HEK293 (cell line): ENCODE measurements around the gene CIRBP.

Source experiments
- FEZF1 ChIP-seq: fragments of 450-650 bp; formaldehyde crosslinking; IDR thresholded peaks from 2 replicates; pipeline ENCODE4 v1.5.1; 2016; ENCODE audit warnings: missing biosample characterization, missing genetic modification characterization
- HOXA7 ChIP-seq: sonication (generic); formaldehyde crosslinking; IDR thresholded peaks from 2 replicates; pipeline ENCODE4 v1.8.1; 2022; ENCODE audit warnings: missing genetic modification reagents, borderline replicate concordance
- IKZF3 ChIP-seq: fragments of 450-650 bp; IDR thresholded peaks from 2 replicates; pipeline ENCODE4 v1.5.0; 2018; ENCODE audit warnings: missing biosample characterization, mild to moderate bottlenecking, missing genetic modification characterization, moderate library complexity
- KLF16 ChIP-seq: fragments of 450-650 bp; formaldehyde crosslinking; IDR thresholded peaks from 2 replicates; pipeline ENCODE4 v1.5.1; 2017; ENCODE audit warnings: missing biosample characterization, missing genetic modification characterization
- KLF7 ChIP-seq: fragments of 450-650 bp; formaldehyde crosslinking; IDR thresholded peaks from 2 replicates; pipeline ENCODE4 v1.5.1; 2016; ENCODE audit warnings: missing biosample characterization, missing genetic modification characterization, borderline replicate concordance
- RBAK ChIP-seq: fragments of 450-650 bp; formaldehyde crosslinking; IDR thresholded peaks from 2 replicates; pipeline ENCODE4 v1.5.1; 2016; ENCODE audit warnings: missing biosample characterization, missing genetic modification characterization
- SALL2 ChIP-seq: fragments of 450-650 bp; formaldehyde crosslinking; IDR thresholded peaks from 2 replicates; pipeline ENCODE4 v1.5.0; 2017; ENCODE audit warnings: missing biosample characterization, mild to moderate bottlenecking, missing genetic modification characterization, borderline replicate concordance
- SCRT2 ChIP-seq: fragments of 450-650 bp; formaldehyde crosslinking; IDR thresholded peaks from 2 replicates; pipeline ENCODE4 v1.5.1; 2016; ENCODE audit warnings: missing biosample characterization, missing genetic modification characterization
- SP2 ChIP-seq: fragments of 450-650 bp; formaldehyde crosslinking; IDR thresholded peaks from 2 replicates; pipeline ENCODE4 v1.5.1; 2016; ENCODE audit warnings: missing biosample characterization, missing genetic modification characterization
- ZBTB1 ChIP-seq: fragments of 450-650 bp; formaldehyde crosslinking; IDR thresholded peaks from 2 replicates; pipeline ENCODE4 v1.5.1; 2016; ENCODE audit warnings: missing biosample characterization, missing genetic modification characterization
- ZBTB49 ChIP-seq: fragments of 450-650 bp; formaldehyde crosslinking; IDR thresholded peaks from 2 replicates; pipeline ENCODE4 v1.5.1; 2016; ENCODE audit warnings: missing biosample characterization, missing genetic modification characterization, low read depth
- ZBTB7A ChIP-seq: fragments of 450-650 bp; formaldehyde crosslinking; IDR thresholded peaks from 2 replicates; pipeline ENCODE4 v1.5.1; 2016; ENCODE audit warnings: low read depth, missing biosample characterization, missing genetic modification characterization
- ZFHX2 ChIP-seq: fragments of 450-650 bp; formaldehyde crosslinking; conservative IDR thresholded peaks from 2 replicates; pipeline ENCODE4 v1.5.1; 2016; ENCODE audit warnings: missing biosample characterization, missing genetic modification characterization
- ZFP69B ChIP-seq: fragments of 450-650 bp; formaldehyde crosslinking; IDR thresholded peaks from 2 replicates; pipeline ENCODE4 v1.5.1; 2016; ENCODE audit warnings: missing biosample characterization, missing genetic modification characterization
- ZNF112 ChIP-seq: fragments of 450-650 bp; formaldehyde crosslinking; IDR thresholded peaks from 2 replicates; pipeline ENCODE4 v1.5.0; 2017; ENCODE audit warnings: missing biosample characterization, missing genetic modification characterization
- ZNF19 ChIP-seq: fragments of 450-650 bp; formaldehyde crosslinking; IDR thresholded peaks from 2 replicates; pipeline ENCODE4; 2016; ENCODE audit warnings: missing biosample characterization, missing genetic modification characterization, low read depth
- ZNF2 ChIP-seq: fragments of 450-650 bp; formaldehyde crosslinking; IDR thresholded peaks from 2 replicates; pipeline ENCODE4 v1.5.1; 2016; ENCODE audit warnings: missing biosample characterization, missing genetic modification characterization
- ZNF26 ChIP-seq: fragments of 450-650 bp; formaldehyde crosslinking; IDR thresholded peaks from 2 replicates; pipeline ENCODE4 v1.5.1; 2016; ENCODE audit warnings: missing biosample characterization, missing genetic modification characterization
- ZNF274 ChIP-seq, 2 experiments: fragments of 200-500 bp in 1 of 2; fragments of 450-650 bp in 1 of 2; sonication (Bioruptor generic) in 1 of 2; formaldehyde crosslinking in 1 of 2; IDR thresholded peaks; 2 replicates each; pipeline versions ENCODE4 v1.5.1 to v1.6.1; 2014 to 2016; ENCODE audit warnings: borderline replicate concordance in 1 of 2, inconsistent platforms in 1 of 2, low read length in 1 of 2, missing biosample characterization in 1 of 2, missing genetic modification characterization in 1 of 2
- ZNF37A ChIP-seq: fragments of 450-650 bp; IDR thresholded peaks from 2 replicates; pipeline ENCODE4 v1.5.1; 2018; ENCODE audit warnings: missing biosample characterization, missing genetic modification characterization
- ZNF391 ChIP-seq: fragments of 450-650 bp; formaldehyde crosslinking; IDR thresholded peaks from 2 replicates; pipeline ENCODE4 v1.5.1; 2016; ENCODE audit warnings: low read depth, missing biosample characterization, missing genetic modification characterization, borderline replicate concordance
- ZNF48 ChIP-seq: fragments of 450-650 bp; formaldehyde crosslinking; IDR thresholded peaks from 2 replicates; pipeline ENCODE4 v1.5.1; 2016; ENCODE audit warnings: missing biosample characterization, missing genetic modification characterization
- ZNF510 ChIP-seq: fragments of 450-650 bp; formaldehyde crosslinking; IDR thresholded peaks from 2 replicates; pipeline ENCODE4 v1.5.1; 2018; ENCODE audit warnings: mild to moderate bottlenecking, missing genetic modification characterization, missing biosample characterization; ENCODE audit not compliant: insufficient replicate concordance
- ZNF548 ChIP-seq: fragments of 450-650 bp; formaldehyde crosslinking; IDR thresholded peaks from 2 replicates; pipeline ENCODE4 v1.5.1; 2016; ENCODE audit warnings: missing biosample characterization, missing genetic modification characterization
- ZNF560 ChIP-seq: fragments of 450-650 bp; formaldehyde crosslinking; IDR thresholded peaks from 2 replicates; pipeline ENCODE4 v1.5.1; 2017; ENCODE audit warnings: missing biosample characterization, missing genetic modification characterization, borderline replicate concordance
- ZNF571 ChIP-seq: fragments of 450-650 bp; formaldehyde crosslinking; IDR thresholded peaks from 2 replicates; pipeline ENCODE4 v1.5.0; 2017; ENCODE audit warnings: missing biosample characterization, missing genetic modification characterization
- ZNF585B ChIP-seq: fragments of 450-650 bp; formaldehyde crosslinking; IDR thresholded peaks from 2 replicates; pipeline ENCODE4 v1.5.1; 2016; ENCODE audit warnings: missing biosample characterization, missing genetic modification characterization
- ZNF596 ChIP-seq: fragments of 450-650 bp; IDR thresholded peaks from 2 replicates; pipeline ENCODE4 v1.5.0; 2018; ENCODE audit warnings: missing biosample characterization, mild to moderate bottlenecking, missing genetic modification characterization, moderate library complexity
- ZNF600 ChIP-seq: fragments of 450-650 bp; formaldehyde crosslinking; IDR thresholded peaks from 2 replicates; pipeline ENCODE4 v1.5.1; 2016; ENCODE audit warnings: missing biosample characterization, missing genetic modification characterization
- ZSCAN23 ChIP-seq: fragments of 450-650 bp; formaldehyde crosslinking; IDR thresholded peaks from 2 replicates; pipeline ENCODE4 v1.5.1; 2016; ENCODE audit warnings: missing biosample characterization, missing genetic modification characterization
- ZXDB ChIP-seq: fragments of 450-650 bp; formaldehyde crosslinking; IDR thresholded peaks from 2 replicates; pipeline ENCODE4 v1.5.1; 2016; ENCODE audit warnings: missing biosample characterization, missing genetic modification characterization
- TF ChIP-seq, protein P1 (sequence below): fragments of 450-650 bp; formaldehyde crosslinking; IDR thresholded peaks from 2 replicates; pipeline ENCODE4 v1.5.1; 2016; ENCODE audit warnings: missing biosample characterization, missing genetic modification characterization
- TF ChIP-seq, protein P2 (sequence below): fragments of 450-650 bp; formaldehyde crosslinking; IDR thresholded peaks from 2 replicates; pipeline ENCODE4 v1.5.1; 2016; ENCODE audit warnings: missing biosample characterization, missing genetic modification characterization

CIRBP gene

DNA sequence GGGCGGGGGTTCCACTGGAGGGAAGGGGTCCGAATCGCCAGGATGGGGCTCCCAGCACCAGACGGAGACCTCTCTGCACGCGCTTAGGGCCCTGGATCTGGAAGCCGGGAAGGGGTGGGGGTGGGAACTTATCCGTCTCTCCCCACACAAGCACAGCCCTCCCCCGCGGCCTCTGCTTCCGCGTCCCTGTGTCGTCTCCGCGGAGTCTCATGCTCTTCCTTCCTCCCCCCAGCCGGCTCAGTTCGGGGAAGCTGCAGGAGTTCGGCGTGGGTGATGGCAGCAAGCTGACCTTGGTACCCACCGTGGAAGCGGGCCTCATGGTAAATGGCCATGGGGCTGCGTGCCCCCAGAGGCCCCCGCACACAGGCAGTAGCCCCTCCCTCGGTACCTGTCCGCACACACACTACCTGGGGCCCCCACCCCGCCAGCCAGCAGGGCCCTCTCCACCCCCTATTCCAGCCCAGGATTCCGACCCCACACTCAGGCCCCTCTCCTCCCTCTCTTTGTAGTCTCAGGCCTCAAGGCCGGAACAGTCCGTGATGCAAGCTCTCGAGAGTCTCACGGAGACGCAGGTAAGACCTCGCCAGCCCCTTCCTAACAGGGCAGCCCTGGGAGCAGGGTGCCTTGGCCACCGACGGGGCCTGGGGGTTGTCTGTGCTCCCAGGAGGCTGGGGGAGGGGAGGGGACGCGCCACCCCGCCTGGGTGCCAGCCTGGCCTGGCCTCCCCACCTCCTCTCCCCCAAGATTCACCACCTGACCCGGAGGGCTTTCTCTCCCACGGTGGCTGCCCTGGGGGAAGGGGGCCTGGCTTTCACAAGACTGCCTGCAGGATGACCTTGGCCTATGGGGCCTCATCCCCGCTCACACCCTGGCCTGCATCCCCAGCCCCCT lies 17.6 kb upstream of the CIRBP start (continued):
- TF ChIP-seq RBAK (tag by site-specific recombination) (no peak), ZNF548 (no peak), ZBTB7A (tag by site-specific recombination) (no peak; the same call in none of the 2 replicates), ZSCAN23 (tag by site-specific recombination) (no peak; the same call in 1 of the 2 replicates), ZBTB1 (tag by site-specific recombination) (no peak), ZNF596 (no peak), ZNF560 (tag by site-specific recombination) (no peak), SALL2 (tag by site-specific recombination) (no peak), ZNF274 (IDR thresholded peaks at IDR 0.05; ENCODE audit: low read length) (no peak), ZNF274 (tag by site-specific recombination; IDR thresholded peaks at IDR 0.05; ENCODE audit: borderline replicate concordance) (no peak), ZXDB (tag by site-specific recombination) (peak; percentile 35; the same call in 1 of the 2 replicates), ZNF26 (tag by site-specific recombination) (no peak), KLF7 (tag by site-specific recombination) (0 out of 2 replicates have a peak, but pooled peaks have one; percentile 52), ZNF600 (peak; percentile 89), FEZF1 (tag by site-specific recombination) (no peak), ZNF2 (tag by site-specific recombination) (no peak), ZNF391 (tag by site-specific recombination) (peak; percentile 22; the same call in 1 of the 2 replicates), ZFHX2 (tag by site-specific recombination) (peak; percentile 62), ZNF19 (no peak), ZNF37A (no peak), ZFP69B (tag by site-specific recombination) (no peak), ZBTB49 (tag by site-specific recombination) (no peak), HOXA7 (CRISPR knock-in tag) (no peak), KLF16 (tag by site-specific recombination) (peak; percentile 11; the same call in 1 of the 2 replicates), ZNF571 (tag by site-specific recombination) (no peak), ZNF112 (tag by site-specific recombination) (no peak), SCRT2 (tag by site-specific recombination) (0 out of 2 replicates have a peak, but pooled peaks have one; percentile 8), IKZF3 (tag by site-specific recombination) (peak; percentile 72; the same call in 1 of the 2 replicates), ZNF48 (tag by site-specific recombination) (no peak), ZNF510 (no peak), ZNF585B (tag by site-specific recombination) (no peak), SP2 (peak; percentile 72)
- TF ChIP-seq, protein P1, sequence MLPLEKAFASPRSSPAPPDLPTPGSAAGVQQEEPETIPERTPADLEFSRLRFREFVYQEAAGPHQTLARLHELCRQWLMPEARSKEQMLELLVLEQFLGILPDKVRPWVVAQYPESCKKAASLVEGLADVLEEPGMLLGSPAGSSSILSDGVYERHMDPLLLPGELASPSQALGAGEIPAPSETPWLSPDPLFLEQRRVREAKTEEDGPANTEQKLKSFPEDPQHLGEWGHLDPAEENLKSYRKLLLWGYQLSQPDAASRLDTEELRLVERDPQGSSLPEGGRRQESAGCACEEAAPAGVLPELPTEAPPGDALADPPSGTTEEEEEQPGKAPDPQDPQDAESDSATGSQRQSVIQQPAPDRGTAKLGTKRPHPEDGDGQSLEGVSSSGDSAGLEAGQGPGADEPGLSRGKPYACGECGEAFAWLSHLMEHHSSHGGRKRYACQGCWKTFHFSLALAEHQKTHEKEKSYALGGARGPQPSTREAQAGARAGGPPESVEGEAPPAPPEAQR (tag by site-specific recombination): no peak
- TF ChIP-seq, protein P2, sequence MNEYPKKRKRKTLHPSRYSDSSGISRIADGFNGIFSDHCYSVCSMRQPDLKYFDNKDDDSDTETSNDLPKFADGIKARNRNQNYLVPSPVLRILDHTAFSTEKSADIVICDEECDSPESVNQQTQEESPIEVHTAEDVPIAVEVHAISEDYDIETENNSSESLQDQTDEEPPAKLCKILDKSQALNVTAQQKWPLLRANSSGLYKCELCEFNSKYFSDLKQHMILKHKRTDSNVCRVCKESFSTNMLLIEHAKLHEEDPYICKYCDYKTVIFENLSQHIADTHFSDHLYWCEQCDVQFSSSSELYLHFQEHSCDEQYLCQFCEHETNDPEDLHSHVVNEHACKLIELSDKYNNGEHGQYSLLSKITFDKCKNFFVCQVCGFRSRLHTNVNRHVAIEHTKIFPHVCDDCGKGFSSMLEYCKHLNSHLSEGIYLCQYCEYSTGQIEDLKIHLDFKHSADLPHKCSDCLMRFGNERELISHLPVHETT (tag by site-specific recombination): no peak
